ENCODE results near the gene ISCU. TPM values are rescaled to one million over a fixed set of nuclear protein-coding genes. Genes with fewer than 3 reads are reported as not detected.
A peak's percentile ranks its signal among the peaks of the same experiment; 100 is the strongest.

The ISCU gene
- total RNA-seq, 2 donors from 2014 or later: 63.1 to 66.0 TPM

- Mint-ChIP-seq H3K27ac (no peak overlapping the region), H3K9me3 (no peaks in the 10 kb centered on the region), H3K4me1 (no peaks in the 10 kb centered on the region), H3K4me3 (no peak overlapping the region), H3K27me3 (ENCODE audit: insufficient read depth) (peaks cover 6% of the 10 kb centered on the region), H3K36me3 (ENCODE audit: low read depth) (no peaks in the 10 kb centered on the region)
- H3K27me3 ChIP-seq (ENCODE audit: control insufficient read depth, insufficient read depth, low read length, poor library complexity, severe bottlenecking): no peaks in the 10 kb centered on the region
- H3K4me1 ChIP-seq (ENCODE audit: control insufficient read depth, insufficient read depth, low read length): no peaks in the 10 kb centered on the region
- 70 to 84% methylated on average over 2 to 6 of the region's 6 CpGs for WGBS, 2 experiments (ENCODE audit: insufficient coverage in 1 of 2, insufficient read length in 1 of 2)
- no peaks in the 10 kb centered on the region for H3K36me3 ChIP-seq (ENCODE audit: control insufficient read depth, insufficient read depth, low read length)
- no peak overlapping the region for H3K4me3 ChIP-seq (ENCODE audit: low read length)
- H3K9me3 ChIP-seq (ENCODE audit: control insufficient read depth, low read length): no peaks in the 10 kb centered on the region
- H3K27ac ChIP-seq (ENCODE audit: low read depth, low read length): no peak overlapping the region
- peak; percentile 36 for DNase-seq
- TF ChIP-seq CTCF (conservative IDR thresholded peaks at IDR 0.05): no peak
- H3K9ac ChIP-seq (ENCODE audit: extremely low read depth, low read length, poor library complexity, severe bottlenecking): no peak overlapping the region
These were observed 14.4 kb downstream of the ISCU start for GRCh38 chr12:108576660-108577234.

GRCh38 chr12:108577458-108577857 is 15.1 kb downstream of the ISCU start:
- Histone ChIP-seq H3K36me3 (ENCODE audit: control insufficient read depth, insufficient read depth, low read length) (no peaks in the 10 kb centered on the region), H3K9me3 (ENCODE audit: control insufficient read depth, low read length) (no peaks in the 10 kb centered on the region), H3K4me3 (ENCODE audit: low read length) (no peak overlapping the region), H3K4me1 (ENCODE audit: control insufficient read depth, insufficient read depth, low read length) (no peaks in the 10 kb centered on the region), H3K27me3 (ENCODE audit: control insufficient read depth, insufficient read depth, low read length, poor library complexity, severe bottlenecking) (no peaks in the 10 kb centered on the region), H3K27ac (ENCODE audit: low read depth, low read length) (no peak overlapping the region), H3K9ac (ENCODE audit: extremely low read depth, low read length, poor library complexity, severe bottlenecking) (no peak overlapping the region)
- Mint-ChIP-seq H3K27me3 (ENCODE audit: insufficient read depth) (peaks cover 6% of the 10 kb centered on the region), H3K9me3 (no peaks in the 10 kb centered on the region), H3K4me1 (no peaks in the 10 kb centered on the region), H3K4me3 (no peak overlapping the region), H3K36me3 (ENCODE audit: low read depth) (no peaks in the 10 kb centered on the region), H3K27ac (no peak overlapping the region)
- TF ChIP-seq CTCF (conservative IDR thresholded peaks at IDR 0.05): no peak
- no peak for DNase-seq

GRCh38 chr12:108578264-108578663 is 15.9 kb downstream of the ISCU start:
- Mint-ChIP-seq H3K27ac (no peak overlapping the region), H3K4me3 (no peak overlapping the region), H3K9me3 (no peaks in the 10 kb centered on the region), H3K36me3 (ENCODE audit: low read depth) (no peaks in the 10 kb centered on the region), H3K4me1 (no peaks in the 10 kb centered on the region), H3K27me3 (ENCODE audit: insufficient read depth) (peaks cover 6% of the 10 kb centered on the region)
- Histone ChIP-seq H3K9ac (ENCODE audit: extremely low read depth, low read length, poor library complexity, severe bottlenecking) (no peak overlapping the region), H3K4me3 (ENCODE audit: low read length) (no peak overlapping the region), H3K9me3 (ENCODE audit: control insufficient read depth, low read length) (no peaks in the 10 kb centered on the region), H3K4me1 (ENCODE audit: control insufficient read depth, insufficient read depth, low read length) (no peaks in the 10 kb centered on the region), H3K27ac (ENCODE audit: low read depth, low read length) (no peak overlapping the region), H3K36me3 (ENCODE audit: control insufficient read depth, insufficient read depth, low read length) (no peaks in the 10 kb centered on the region), H3K27me3 (ENCODE audit: control insufficient read depth, insufficient read depth, low read length, poor library complexity, severe bottlenecking) (no peaks in the 10 kb centered on the region)
- no peak for DNase-seq
- 65 to 69% methylated on average over 2 of the region's 2 CpGs for WGBS, 2 experiments (ENCODE audit: insufficient coverage in 1 of 2, insufficient read length in 1 of 2)
- no peak for TF ChIP-seq CTCF (conservative IDR thresholded peaks at IDR 0.05)

Measured in endodermal cell (in vitro differentiated cells).